Epithelial cell of proximal tubule (primary cell): ENCODE measurements around the gene PXK. TPM values are rescaled to one million over a fixed set of nuclear protein-coding genes. Genes with fewer than 3 reads are reported as not detected.

ENCODE experiments used
- DNase-seq: peaks from one replicate; pipeline ENCODE4 v3.0.0-alpha.2; 2011; ENCODE audit warnings: low read depth
- H3K4me3 ChIP-seq: 2 replicates; pipeline ENCODE4 v1.5.1; 2011; ENCODE audit warnings: low read depth, mild to moderate bottlenecking, low read length
- total RNA-seq: library from RNA; depleted of rRNA; stranded (reverse); fragments of >200 nt; gene quantifications from 2 replicates; pipeline ENCODE4 v1.2.3, GENCODE V29; 2015
- TF ChIP-seq, protein P1 (sequence below): conservative IDR thresholded peaks from 2 replicates; pipeline ENCODE4 v1.5.1; 2012; ENCODE audit warnings: low read depth, mild to moderate bottlenecking, low read length

PXK gene
- total RNA-seq, 1 donor from 2014 or later: 10.1 TPM

- H3K4me3 ChIP-seq: no peak overlapping the region
- TF ChIP-seq, protein P1, sequence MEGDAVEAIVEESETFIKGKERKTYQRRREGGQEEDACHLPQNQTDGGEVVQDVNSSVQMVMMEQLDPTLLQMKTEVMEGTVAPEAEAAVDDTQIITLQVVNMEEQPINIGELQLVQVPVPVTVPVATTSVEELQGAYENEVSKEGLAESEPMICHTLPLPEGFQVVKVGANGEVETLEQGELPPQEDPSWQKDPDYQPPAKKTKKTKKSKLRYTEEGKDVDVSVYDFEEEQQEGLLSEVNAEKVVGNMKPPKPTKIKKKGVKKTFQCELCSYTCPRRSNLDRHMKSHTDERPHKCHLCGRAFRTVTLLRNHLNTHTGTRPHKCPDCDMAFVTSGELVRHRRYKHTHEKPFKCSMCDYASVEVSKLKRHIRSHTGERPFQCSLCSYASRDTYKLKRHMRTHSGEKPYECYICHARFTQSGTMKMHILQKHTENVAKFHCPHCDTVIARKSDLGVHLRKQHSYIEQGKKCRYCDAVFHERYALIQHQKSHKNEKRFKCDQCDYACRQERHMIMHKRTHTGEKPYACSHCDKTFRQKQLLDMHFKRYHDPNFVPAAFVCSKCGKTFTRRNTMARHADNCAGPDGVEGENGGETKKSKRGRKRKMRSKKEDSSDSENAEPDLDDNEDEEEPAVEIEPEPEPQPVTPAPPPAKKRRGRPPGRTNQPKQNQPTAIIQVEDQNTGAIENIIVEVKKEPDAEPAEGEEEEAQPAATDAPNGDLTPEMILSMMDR: no peak
- no peak for DNase-seq
Observed at GRCh38 chr3:58340594-58341244, 8.0 kb downstream of the PXK start.

DNA sequence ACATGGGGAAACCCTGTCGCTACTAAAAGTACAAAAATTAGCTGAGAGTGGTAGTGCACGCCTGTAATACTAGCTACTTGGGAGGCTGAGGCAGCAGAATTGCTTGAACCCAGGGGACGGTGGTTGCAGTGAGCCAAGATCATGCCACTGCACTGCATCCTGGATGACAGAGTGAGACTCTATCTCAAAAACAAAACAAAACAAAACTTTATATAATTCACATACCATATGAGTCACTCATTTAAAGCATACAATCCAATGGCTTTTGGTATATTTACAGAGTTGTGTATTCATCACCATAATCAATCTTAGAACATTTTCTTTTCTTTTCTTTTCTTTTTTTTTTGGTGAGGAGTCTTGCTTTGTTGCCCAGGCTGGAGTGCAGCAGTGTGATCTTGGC is 8.7 kb downstream of the PXK start:
- DNase-seq: no peak
- no peak overlapping the region for H3K4me3 ChIP-seq
- TF ChIP-seq, protein P1: no peak

DNA sequence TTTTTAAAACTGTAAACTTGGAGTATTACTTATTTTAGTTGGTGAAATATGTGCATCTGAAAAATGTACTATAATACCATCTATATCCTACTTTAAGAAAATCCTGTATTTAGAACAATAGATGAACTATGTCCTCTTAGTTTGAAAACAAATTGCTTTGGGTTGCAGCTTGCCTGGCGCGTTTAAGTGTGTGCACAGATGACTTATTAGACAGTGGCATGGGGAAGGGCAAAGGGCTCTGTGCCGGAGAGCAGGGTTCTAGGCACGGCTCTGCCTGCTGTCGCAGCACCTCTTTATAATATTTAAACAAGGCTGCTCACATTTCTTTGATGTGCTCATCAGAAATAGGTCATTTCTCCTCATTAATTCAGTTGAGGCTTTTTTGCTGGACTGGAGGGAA is 10.0 kb downstream of the PXK start:
- DNase-seq: no peak
- H3K4me3 ChIP-seq: no peak overlapping the region
- TF ChIP-seq, protein P1: no peak

DNA sequence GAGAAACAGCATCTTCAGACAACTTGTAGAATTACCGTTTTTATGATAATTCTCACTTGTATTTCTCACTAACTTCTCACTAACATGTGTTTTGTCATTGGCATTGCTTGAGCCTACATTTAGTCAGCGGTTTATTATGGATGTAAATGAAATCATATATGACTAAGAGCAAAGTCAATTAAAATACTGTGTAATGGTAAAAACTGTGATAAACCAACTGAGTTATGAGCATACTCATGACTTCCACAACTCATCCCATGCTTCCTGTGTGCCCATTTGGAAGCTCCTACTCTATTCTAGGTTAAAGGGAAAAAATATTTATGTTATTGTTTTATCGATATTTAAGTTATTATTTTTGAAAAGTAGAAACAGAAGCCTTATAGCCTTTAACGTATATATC is 12.8 kb downstream of the PXK start:
- H3K4me3 ChIP-seq: no peak overlapping the region
- no peak for DNase-seq
- TF ChIP-seq, protein P1: no peak

- no peak overlapping the region for H3K4me3 ChIP-seq
- TF ChIP-seq, protein P1: no peak
- DNase-seq: no peak
Observed at GRCh38 chr3:58346368-58346767, 13.7 kb downstream of the PXK start.

DNA sequence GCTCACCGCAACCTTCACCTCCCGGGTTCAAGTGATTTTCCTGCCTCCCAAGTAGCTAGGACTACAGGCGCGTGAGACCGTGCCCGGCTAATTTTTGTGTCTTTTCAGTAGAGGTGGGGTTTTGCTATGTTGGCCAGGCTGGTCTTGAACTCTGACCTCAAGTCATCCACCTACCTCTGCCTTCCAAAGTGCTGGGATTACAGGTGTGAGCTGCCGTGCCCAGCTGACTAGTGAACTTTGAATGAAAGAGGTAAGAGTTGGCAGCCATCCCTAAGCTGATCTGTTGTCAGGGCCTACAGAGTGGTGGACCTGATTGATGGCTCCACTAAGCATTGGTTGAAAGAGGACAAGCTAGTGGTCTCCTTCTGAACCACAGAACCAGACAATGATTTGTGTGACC is 15.3 kb downstream of the PXK start:
- H3K4me3 ChIP-seq: no peak overlapping the region
- TF ChIP-seq, protein P1: no peak
- DNase-seq: no peak
